Mesendoderm (in vitro differentiated cells): ENCODE measurements around the gene LIN37.

ENCODE experiments used
- DNase-seq: peaks from one replicate; pipeline ENCODE4 v3.0.0; 2013
- H2AK5ac ChIP-seq: 2 replicates; pipeline ENCODE4 v1.6.1; 2013; ENCODE audit warnings: low read length, inconsistent platforms
- H2BK120ac ChIP-seq: 2 replicates; pipeline ENCODE4 v1.6.1; 2013; ENCODE audit warnings: low read depth, mild to moderate bottlenecking, low read length, moderate library complexity, mixed read lengths
- H2BK15ac ChIP-seq: replicated peaks from 2 replicates; pipeline ENCODE4 v1.6.1; 2013; ENCODE audit warnings: low read depth, mild to moderate bottlenecking, moderate library complexity
- H2BK5ac ChIP-seq: 2 replicates; pipeline ENCODE4 v1.6.1; 2013; ENCODE audit warnings: low read length, inconsistent platforms
- H3K18ac ChIP-seq: 2 replicates; pipeline ENCODE4 v1.6.1; 2013; ENCODE audit warnings: mild to moderate bottlenecking, low read length, mixed read lengths
- H3K23ac ChIP-seq: one replicate; pipeline ENCODE4 v1.6.1; 2013; ENCODE audit warnings: low read length
- H3K27ac ChIP-seq: 2 replicates; pipeline ENCODE4 v1.5.1; 2013; ENCODE audit warnings: low read depth, mild to moderate bottlenecking, inconsistent platforms, low read length, moderate library complexity
- H3K27me3 ChIP-seq: 2 replicates; pipeline ENCODE4 v1.6.1; 2013; ENCODE audit warnings: low read length, control low read depth, mild to moderate bottlenecking, inconsistent platforms; ENCODE audit not compliant: insufficient read depth, poor library complexity
- H3K36me3 ChIP-seq: 2 replicates; pipeline ENCODE4 v1.6.1; 2013; ENCODE audit warnings: low read length, inconsistent platforms; ENCODE audit not compliant: control insufficient read depth, insufficient read depth
- H3K4ac ChIP-seq: one replicate; pipeline ENCODE4 v1.6.1; 2013; ENCODE audit warnings: low read depth, mild to moderate bottlenecking, low read length, moderate library complexity
- H3K4me1 ChIP-seq: 2 replicates; pipeline ENCODE4 v1.6.1; 2013; ENCODE audit warnings: low read depth, low read length, inconsistent platforms; ENCODE audit not compliant: control insufficient read depth
- H3K4me2 ChIP-seq: 2 replicates; pipeline ENCODE4 v1.6.1; 2013; ENCODE audit warnings: low read length
- H3K4me3 ChIP-seq: 2 replicates; pipeline ENCODE4 v1.5.1; 2013; ENCODE audit warnings: mild to moderate bottlenecking, low read length
- H3K56ac ChIP-seq: one replicate; pipeline ENCODE4 v1.6.1; 2013; ENCODE audit warnings: low read length
- H3K79me1 ChIP-seq: 2 replicates; pipeline ENCODE4 v1.6.1; 2013; ENCODE audit warnings: low read length, inconsistent platforms
- H3K79me2 ChIP-seq: 2 replicates; pipeline ENCODE4 v1.6.1; 2013; ENCODE audit warnings: mild to moderate bottlenecking, low read length; ENCODE audit not compliant: control insufficient read depth, insufficient read depth
- H3K9ac ChIP-seq: 2 replicates; pipeline ENCODE4 v1.6.1; 2013; ENCODE audit warnings: low read length, inconsistent platforms
- H4K5ac ChIP-seq: one replicate; pipeline ENCODE4 v1.6.1; 2013; ENCODE audit warnings: low read length
- H4K8ac ChIP-seq: one replicate; pipeline ENCODE4 v1.6.1; 2013; ENCODE audit warnings: low read depth, mild to moderate bottlenecking, control low read depth, low read length, moderate library complexity
- WGBS: extraction: QIAGEN DNeasy Blood & Tissue Kit; methylation state at CpG from one replicate; pipeline ENCODE4 v1.1.7; 2013; ENCODE audit warnings: low lambda C conversion rate, missing lambda C conversion rate; ENCODE audit not compliant: insufficient coverage; ENCODE audit errors: extremely low coverage; 5-methylcytosine and 5-hydroxymethylcytosine counted together

LIN37 gene

GRCh38 chr19:35782589-35782988 lies 34.2 kb downstream of the LIN37 start:
- Histone ChIP-seq H3K4me3 (no peak overlapping the region), H3K23ac (no peak overlapping the region), H3K18ac (no peak overlapping the region), H2AK5ac (no peak overlapping the region), H3K79me2 (no peaks in the 10 kb centered on the region), H3K27me3 (no peaks in the 10 kb centered on the region), H3K56ac (no peak overlapping the region), H2BK5ac (no peak overlapping the region), H3K4ac (no peak overlapping the region), H2BK120ac (no peak overlapping the region), H3K4me1 (no peaks in the 10 kb centered on the region), H2BK15ac (no peak overlapping the region), H3K79me1 (no peaks in the 10 kb centered on the region), H4K5ac (no peak overlapping the region), H3K9ac (no peak overlapping the region), H3K27ac (no peak overlapping the region), H3K4me2 (no peak overlapping the region), H4K8ac (no peak overlapping the region), H3K36me3 (no peaks in the 10 kb centered on the region)
- no peak for DNase-seq
- WGBS = no CpG with 5 or more reads among the region's 12 CpGs

GRCh38 chr19:35783469-35784434 lies 35.4 kb downstream of the LIN37 start:
- Histone ChIP-seq H3K79me2 (no peaks in the 10 kb centered on the region), H3K9ac (peak overlapping the region; percentile 61), H2AK5ac (no peak overlapping the region), H2BK120ac (no peak overlapping the region), H3K4me3 (no peak overlapping the region), H3K4me2 (peak overlapping the region; percentile 56), H2BK5ac (no peak overlapping the region), H2BK15ac (no peak overlapping the region), H3K79me1 (no peaks in the 10 kb centered on the region), H3K27me3 (no peaks in the 10 kb centered on the region), H3K36me3 (no peaks in the 10 kb centered on the region), H3K4me1 (no peaks in the 10 kb centered on the region), H4K5ac (no peak overlapping the region), H4K8ac (no peak overlapping the region), H3K27ac (no peak overlapping the region), H3K18ac (no peak overlapping the region), H3K23ac (no peak overlapping the region), H3K4ac (no peak overlapping the region), H3K56ac (peak overlapping the region; percentile 81)
- DNase-seq = peak; percentile 50
- no CpG with 5 or more reads among the region's 28 CpGs for WGBS

- Histone ChIP-seq H3K4me1 (no peaks in the 10 kb centered on the region), H3K79me2 (no peaks in the 10 kb centered on the region), H4K8ac (no peak overlapping the region), H4K5ac (no peak overlapping the region), H2AK5ac (no peak overlapping the region), H2BK5ac (no peak overlapping the region), H2BK120ac (no peak overlapping the region), H2BK15ac (no peak overlapping the region), H3K36me3 (no peaks in the 10 kb centered on the region), H3K4me2 (peak overlapping the region; percentile 87), H3K18ac (no peak overlapping the region), H3K27me3 (no peaks in the 10 kb centered on the region), H3K4me3 (peak overlapping the region; percentile 33), H3K9ac (peak overlapping the region; percentile 80), H3K4ac (no peak overlapping the region), H3K79me1 (no peaks in the 10 kb centered on the region), H3K23ac (peak overlapping the region; percentile 94), H3K27ac (no peak overlapping the region), H3K56ac (peak overlapping the region; percentile 89)
- no CpG with 5 or more reads among the region's 45 CpGs for WGBS
- peak; percentile 88 for DNase-seq
Measured at GRCh38 chr19:35784503-35785338, 36.3 kb downstream of the LIN37 start.

- Histone ChIP-seq H2BK15ac (no peak overlapping the region), H3K36me3 (no peaks in the 10 kb centered on the region)
Measured at GRCh38 chr19:35785339-35785627, 36.9 kb downstream of the LIN37 start.

GRCh38 chr19:35786299-35787160 lies 38.2 kb downstream of the LIN37 start:
- H3K4me3 ChIP-seq = no peak overlapping the region
- H2BK5ac ChIP-seq = no peak overlapping the region
- H3K9ac ChIP-seq = no peak overlapping the region
- H3K79me1 ChIP-seq = no peaks in the 10 kb centered on the region
- no peak overlapping the region for H3K4me2 ChIP-seq
- no peak for DNase-seq
- H4K8ac ChIP-seq = no peak overlapping the region
- no peak overlapping the region for H3K4ac ChIP-seq
- no peak overlapping the region for H3K18ac ChIP-seq
- no CpG with 5 or more reads among the region's 31 CpGs for WGBS
- H3K27me3 ChIP-seq = no peaks in the 10 kb centered on the region
- no peaks in the 10 kb centered on the region for H3K4me1 ChIP-seq
- no peak overlapping the region for H4K5ac ChIP-seq
- H2BK15ac ChIP-seq = no peak overlapping the region
- no peak overlapping the region for H3K23ac ChIP-seq
- H3K27ac ChIP-seq = no peak overlapping the region
- no peaks in the 10 kb centered on the region for H3K79me2 ChIP-seq
- H3K56ac ChIP-seq = no peak overlapping the region
- no peak overlapping the region for H2AK5ac ChIP-seq
- H3K36me3 ChIP-seq = no peaks in the 10 kb centered on the region
- no peak overlapping the region for H2BK120ac ChIP-seq

More at GRCh38 chr19:35785339-35785627, 36.9 kb downstream of the LIN37 start:
- Histone ChIP-seq H2BK5ac (no peak overlapping the region), H3K9ac (peak overlapping the region; percentile 80), H2BK120ac (no peak overlapping the region), H3K27me3 (no peaks in the 10 kb centered on the region), H3K79me2 (no peaks in the 10 kb centered on the region), H3K4me3 (no peak overlapping the region), H3K4me2 (peak overlapping the region; percentile 87), H3K27ac (no peak overlapping the region), H3K79me1 (no peaks in the 10 kb centered on the region), H3K56ac (peak overlapping the region; percentile 89), H3K18ac (no peak overlapping the region), H4K5ac (no peak overlapping the region), H3K4ac (no peak overlapping the region), H4K8ac (no peak overlapping the region), H3K23ac (no peak overlapping the region), H2AK5ac (no peak overlapping the region), H3K4me1 (no peaks in the 10 kb centered on the region)
- DNase-seq = no peak
- WGBS = no CpG with 5 or more reads among the region's 10 CpGs
